PFSK-1 (cell line): ENCODE data around the gene MN1.

Experiments used
- FOXP2 ChIP-seq: optimal IDR thresholded peaks from 2 replicates; pipeline ENCODE3; 2011; ENCODE audit warnings: borderline replicate concordance, control low read depth, inconsistent platforms; ENCODE audit not compliant: insufficient read depth; ENCODE audit errors: extremely low read length, extremely low read depth
- POLR2AphosphoS5 ChIP-seq: IDR thresholded peaks from 2 replicates; pipeline ENCODE4 v1.6.1; 2012; ENCODE audit warnings: low read depth, mild to moderate bottlenecking, control low read depth, low read length, moderate library complexity
- SIN3A ChIP-seq: IDR thresholded peaks from 2 replicates; pipeline ENCODE4 v1.6.1; 2012; ENCODE audit warnings: mild to moderate bottlenecking, low read length, moderate library complexity, borderline replicate concordance; ENCODE audit not compliant: insufficient read depth
- TAF1 ChIP-seq: IDR thresholded peaks from 2 replicates; pipeline ENCODE4 v1.6.1; 2012; ENCODE audit warnings: low read length, control low read depth, borderline replicate concordance; ENCODE audit not compliant: insufficient read depth
- TF ChIP-seq, protein P1 (sequence below), 2 experiments: IDR thresholded peaks; 2 replicates each; pipeline versions ENCODE4 v1.6.1 to v1.8.0; 2011 to 2012; ENCODE audit warnings: low read depth in 2 of 2, low read length in 2 of 2, control low read depth in 1 of 2, inconsistent platforms in 1 of 2, mild to moderate bottlenecking in 1 of 2, moderate library complexity in 1 of 2; ENCODE audit not compliant: insufficient read depth in 1 of 2

The MN1 gene

DNA sequence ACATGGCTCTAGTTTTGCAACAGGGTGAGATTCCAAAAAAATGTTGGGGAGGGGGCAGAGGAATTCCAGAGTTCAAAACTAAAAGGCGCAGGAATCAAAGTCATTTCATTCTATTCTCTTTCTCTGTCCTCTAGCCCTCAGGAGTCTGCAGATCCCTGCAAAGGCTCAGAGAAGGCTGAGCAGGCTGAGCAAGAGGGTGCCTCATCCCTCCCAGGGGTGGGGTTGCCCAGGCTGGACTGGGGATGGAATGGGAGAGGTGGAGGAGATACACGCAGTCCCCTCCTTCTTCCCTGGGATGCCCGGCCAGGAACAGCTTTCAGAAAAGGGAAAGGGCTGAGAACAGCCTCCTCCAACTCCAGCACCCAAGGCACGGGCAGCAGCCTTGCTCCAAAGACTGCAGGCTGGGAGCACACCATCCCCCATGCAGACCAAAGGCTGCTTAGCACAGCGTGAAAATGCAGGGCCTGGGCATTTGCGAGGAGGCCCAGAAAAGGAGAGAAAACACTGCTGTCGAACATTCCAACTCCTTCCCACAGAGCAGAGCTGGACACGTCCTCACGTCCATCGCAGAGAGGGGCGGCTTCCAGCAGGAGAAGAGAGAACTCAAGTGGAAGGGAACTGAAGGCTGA lies 51.8 kb downstream of the MN1 start:
- TF ChIP-seq FOXP2 = no peak

DNA sequence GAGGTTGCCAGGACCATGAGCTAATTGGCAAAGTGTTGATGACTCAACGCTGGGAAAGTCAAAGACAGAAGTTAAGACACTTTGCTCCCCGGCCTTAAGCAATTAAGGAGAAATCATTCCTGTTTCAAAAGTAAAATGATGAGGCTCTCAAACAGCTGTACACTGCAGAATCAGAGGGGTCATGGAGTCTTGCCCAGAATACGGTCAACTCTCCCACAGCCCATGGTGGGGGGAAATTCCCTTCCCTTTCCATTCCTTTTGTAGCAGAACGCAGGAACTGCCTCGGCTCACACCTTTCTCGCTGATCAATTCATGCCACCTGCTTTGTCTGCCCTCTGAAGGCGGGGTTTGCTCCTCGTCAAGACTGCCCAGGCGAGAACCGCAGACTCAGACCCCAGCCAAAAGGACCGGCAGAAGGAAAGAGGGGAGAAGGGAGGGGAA lies 52.8 kb downstream of the MN1 start:
- TF ChIP-seq POLR2AphosphoS5 (no peak), SIN3A (no peak)
- TF ChIP-seq, protein P1, sequence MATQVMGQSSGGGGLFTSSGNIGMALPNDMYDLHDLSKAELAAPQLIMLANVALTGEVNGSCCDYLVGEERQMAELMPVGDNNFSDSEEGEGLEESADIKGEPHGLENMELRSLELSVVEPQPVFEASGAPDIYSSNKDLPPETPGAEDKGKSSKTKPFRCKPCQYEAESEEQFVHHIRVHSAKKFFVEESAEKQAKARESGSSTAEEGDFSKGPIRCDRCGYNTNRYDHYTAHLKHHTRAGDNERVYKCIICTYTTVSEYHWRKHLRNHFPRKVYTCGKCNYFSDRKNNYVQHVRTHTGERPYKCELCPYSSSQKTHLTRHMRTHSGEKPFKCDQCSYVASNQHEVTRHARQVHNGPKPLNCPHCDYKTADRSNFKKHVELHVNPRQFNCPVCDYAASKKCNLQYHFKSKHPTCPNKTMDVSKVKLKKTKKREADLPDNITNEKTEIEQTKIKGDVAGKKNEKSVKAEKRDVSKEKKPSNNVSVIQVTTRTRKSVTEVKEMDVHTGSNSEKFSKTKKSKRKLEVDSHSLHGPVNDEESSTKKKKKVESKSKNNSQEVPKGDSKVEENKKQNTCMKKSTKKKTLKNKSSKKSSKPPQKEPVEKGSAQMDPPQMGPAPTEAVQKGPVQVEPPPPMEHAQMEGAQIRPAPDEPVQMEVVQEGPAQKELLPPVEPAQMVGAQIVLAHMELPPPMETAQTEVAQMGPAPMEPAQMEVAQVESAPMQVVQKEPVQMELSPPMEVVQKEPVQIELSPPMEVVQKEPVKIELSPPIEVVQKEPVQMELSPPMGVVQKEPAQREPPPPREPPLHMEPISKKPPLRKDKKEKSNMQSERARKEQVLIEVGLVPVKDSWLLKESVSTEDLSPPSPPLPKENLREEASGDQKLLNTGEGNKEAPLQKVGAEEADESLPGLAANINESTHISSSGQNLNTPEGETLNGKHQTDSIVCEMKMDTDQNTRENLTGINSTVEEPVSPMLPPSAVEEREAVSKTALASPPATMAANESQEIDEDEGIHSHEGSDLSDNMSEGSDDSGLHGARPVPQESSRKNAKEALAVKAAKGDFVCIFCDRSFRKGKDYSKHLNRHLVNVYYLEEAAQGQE (IDR thresholded peaks at IDR 0.05; ENCODE audit: insufficient read depth in 1 of 2, low read depth in 2 of 2, low read length in 2 of 2) = no peak

DNA sequence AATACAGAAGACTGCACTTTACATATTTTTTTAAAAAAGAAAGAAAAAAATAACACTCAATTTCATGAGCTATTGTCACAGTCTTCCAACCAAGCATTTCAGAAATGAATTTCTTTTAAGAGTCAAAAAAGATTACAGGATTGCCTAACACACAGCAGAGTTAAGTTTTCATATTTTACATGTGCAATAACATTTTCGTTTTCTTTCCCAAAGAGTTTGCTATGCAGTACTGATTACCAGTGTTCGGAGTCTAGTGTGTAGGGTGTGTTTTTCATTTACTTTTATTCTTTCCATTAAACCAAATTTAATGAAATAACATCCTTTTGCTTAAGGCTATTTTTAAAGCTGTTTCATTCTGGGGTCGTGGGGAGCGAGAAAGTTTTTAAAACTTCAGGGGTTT lies 53.2 kb downstream of the MN1 start:
- TF ChIP-seq POLR2AphosphoS5 (no peak), TAF1 (no peak), FOXP2 (no peak), SIN3A (no peak)
- TF ChIP-seq, protein P1 (IDR thresholded peaks at IDR 0.05; ENCODE audit: insufficient read depth in 1 of 2, low read depth in 2 of 2, low read length in 2 of 2) = no peak

DNA sequence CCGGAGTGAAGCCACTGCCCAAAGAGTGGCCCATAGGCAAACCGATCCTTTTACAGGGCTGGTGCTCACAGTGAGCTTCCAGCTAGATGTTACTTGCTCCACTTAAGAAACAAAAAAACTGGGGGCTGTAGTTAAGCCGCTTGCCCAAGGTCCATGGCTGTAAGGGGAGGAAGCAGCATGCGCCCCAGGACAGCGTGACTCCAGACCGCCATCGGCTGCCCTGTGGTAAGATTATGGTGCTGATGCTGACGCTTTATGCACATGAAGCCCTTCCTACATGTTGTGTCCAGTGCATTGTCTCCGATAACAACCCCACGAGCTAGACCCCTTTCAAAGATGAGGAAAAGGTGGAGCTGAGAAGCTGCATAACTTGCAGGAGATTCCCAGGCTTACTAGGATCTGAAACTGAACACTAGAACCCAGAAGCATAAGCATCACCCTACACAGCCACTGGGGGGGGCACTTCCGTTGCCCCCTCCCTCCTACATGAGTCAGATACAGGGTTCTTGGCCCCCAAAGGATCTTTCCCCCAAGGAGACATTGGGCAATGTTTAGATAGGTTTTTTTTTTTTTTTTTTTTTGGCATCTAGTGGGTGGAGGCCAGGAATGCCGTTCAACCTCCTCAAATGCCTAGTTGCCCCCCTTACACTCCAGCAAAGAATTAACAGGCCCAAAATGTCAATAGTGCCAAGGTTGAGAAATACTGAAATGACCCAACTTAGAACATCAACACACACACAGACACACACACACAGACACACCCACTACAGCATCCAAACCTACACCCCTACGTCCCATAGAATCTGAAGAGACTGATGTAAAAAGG lies 53.9 kb downstream of the MN1 start:
- TF ChIP-seq SIN3A = no peak
- no peak for TF ChIP-seq TAF1
- no peak for TF ChIP-seq FOXP2

DNA sequence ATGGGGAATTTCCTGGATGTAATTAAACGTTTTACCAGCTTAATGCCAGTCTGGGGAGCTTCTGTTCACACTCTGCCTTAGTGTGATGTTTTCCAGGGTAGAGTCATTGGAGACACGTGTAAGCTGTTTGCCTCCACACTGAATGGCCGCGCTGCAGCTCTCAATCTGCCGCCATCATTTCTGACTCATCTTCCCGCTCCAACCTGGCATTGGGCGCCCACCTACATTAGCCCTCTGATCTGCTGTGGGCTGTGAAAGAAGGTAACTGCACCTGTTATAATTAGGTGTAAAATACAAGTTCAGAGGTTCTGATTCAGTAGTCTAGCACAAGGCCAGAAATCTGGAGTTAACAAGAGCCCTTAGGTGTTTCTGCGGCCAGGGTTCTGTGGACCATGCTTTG lies 54.6 kb downstream of the MN1 start:
- TF ChIP-seq TAF1 (no peak), FOXP2 (no peak), SIN3A (no peak)
- TF ChIP-seq, protein P1 (IDR thresholded peaks at IDR 0.05; ENCODE audit: insufficient read depth in 1 of 2, low read depth in 2 of 2, low read length in 2 of 2) = no peak

DNA sequence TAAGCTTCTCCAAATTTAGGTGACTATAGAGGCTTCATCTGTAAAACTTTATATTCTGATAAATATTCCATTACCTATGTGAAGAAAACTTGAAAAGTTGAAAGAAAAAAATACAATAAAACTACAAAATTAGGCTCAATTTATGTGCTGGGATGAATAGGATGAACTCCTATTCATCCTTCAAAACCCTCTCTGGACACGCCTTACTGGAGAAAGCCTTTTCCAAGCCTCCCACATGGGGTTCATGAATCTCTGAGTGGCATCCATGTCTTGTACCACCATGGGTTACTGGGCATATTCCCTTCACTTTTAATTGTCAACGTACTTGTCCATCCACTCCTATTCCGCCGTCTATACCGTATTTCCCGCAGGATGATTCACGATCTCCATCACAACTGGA lies 55.7 kb downstream of the MN1 start:
- TF ChIP-seq POLR2AphosphoS5 = no peak
- no peak for TF ChIP-seq FOXP2
- TF ChIP-seq, protein P1 (IDR thresholded peaks at IDR 0.05; ENCODE audit: insufficient read depth in 1 of 2, low read depth in 2 of 2, low read length in 2 of 2) = no peak
- no peak for TF ChIP-seq TAF1
- TF ChIP-seq SIN3A = no peak
